Uterine smooth muscle cell (primary cell): ENCODE measurements around the gene PRKCA. TPM values are rescaled to one million over a fixed set of nuclear protein-coding genes. Genes with fewer than 3 reads are reported as not detected.

ENCODE experiments used
- total RNA-seq: library from RNA; depleted of rRNA; stranded (reverse); fragments of >200 nt; gene quantifications from 2 replicates; pipeline ENCODE4 v1.2.3, GENCODE V29; 2014

The PRKCA gene
- total RNA-seq, result 24.8 and 46.7 TPM in 2 replicates

GRCh38 chr17:66301864-66302741 is at the start of gene PRKCA:
TSS of gene PRKCA (plus strand) at chr17:66302613.

GRCh38 chr17:66834919-66835454 is 532.6 kb downstream of the PRKCA start, which contains the start of gene CACNG5:
TSS of gene CACNG5 (plus strand) at chr17:66835117. CDS start at chr17:66877333, 42,216 bp downstream.

Other genes with a start within 250 kb of the PRKCA start
- 9.2 and 11.1 TPM in 2 replicates for gene CEP112, start 110.5 kb upstream of the PRKCA start, total RNA-seq
- gene APOH, start 73.2 kb upstream of the PRKCA start, total RNA-seq, result not detected in 2 replicates